HepG2 (cell line): ENCODE measurements around the gene SP140L. TPM values are rescaled to one million over a fixed set of nuclear protein-coding genes. Genes with fewer than 3 reads are reported as not detected.

ENCODE experiments used
- ATAC-seq: fragments of 200-7000 bp; cut with Tn5 transposase; 3 replicates; pipeline ENCODE4 v1.9.1; 2020; ENCODE audit warnings: mild to moderate bottlenecking, moderate library complexity
- BruUV-seq: library from RNA; stranded (reverse); fragments of 400-500 nt; replicated peaks from 2 replicates; lab custom pipeline; 2021; lab: Mats Ljungman, UMichigan
- CTCF ChIA-PET: fragments of 300-600 bp; formaldehyde crosslinking; extraction: SDS; loops from one replicate; lab custom pipeline; 2021; ENCODE audit warnings: low total read pairs, inconsistent platforms, low intra/inter-chr PET ratio; lab: Yijun Ruan, JAX
- POLR2A ChIA-PET: fragments of 350-600 bp; sonication (Branson Sonifier 250); formaldehyde crosslinking; loops from one replicate; lab custom pipeline; 2020; ENCODE audit warnings: antibody characterized with exemption, inconsistent platforms; lab: Yijun Ruan, JAX
- DNase-seq: peaks from one replicate; pipeline ENCODE4 v3.0.0-alpha.2; 2015; ENCODE audit warnings: low spot score
- FAIRE-seq: peaks from 3 replicates; lab custom pipeline; 2011; peaks lifted over from hg19 to GRCh38; lab: Jason Lieb, UNC
- H2AFZ ChIP-seq: one replicate; pipeline ENCODE4 v1.6.1; 2011; ENCODE audit warnings: low read length, inconsistent platforms
- H3K27ac ChIP-seq: fragments of 300-600 bp; 3 replicates; pipeline ENCODE4 v1.8.0; 2011; ENCODE audit warnings: mixed run types, mild to moderate bottlenecking, mixed read lengths, low read length, inconsistent platforms; ENCODE audit not compliant: insufficient read depth; ENCODE audit errors: extremely low read length
- H3K27me3 ChIP-seq, 2 experiments: fragments of 200-600 bp in 1 of 2; 2 replicates in 1 of 2; 3 replicates in 1 of 2; pipeline versions ENCODE4 v1.6.0 to v1.8.0; 2011; ENCODE audit warnings: low read length in 2 of 2, mild to moderate bottlenecking in 2 of 2, moderate library complexity in 2 of 2, inconsistent platforms in 1 of 2; ENCODE audit not compliant: insufficient read depth in 2 of 2, control insufficient read depth in 1 of 2
- H3K36me3 ChIP-seq, 2 experiments: fragments of 200-600 bp in 1 of 2; replicated peaks in 1 of 2; 2 replicates in 1 of 2; 3 replicates in 1 of 2; pipeline versions ENCODE4 v1.5.1 to v1.8.0; 2011; ENCODE audit warnings: low read length in 2 of 2, inconsistent platforms in 1 of 2; ENCODE audit not compliant: insufficient read depth in 2 of 2, control insufficient read depth in 1 of 2
- H3K4me1 ChIP-seq: 2 replicates; pipeline ENCODE4 v1.5.1; 2012; ENCODE audit warnings: low read length, inconsistent platforms; ENCODE audit not compliant: insufficient read depth
- H3K4me2 ChIP-seq: 2 replicates; pipeline ENCODE4 v1.6.0; 2011; ENCODE audit warnings: low read depth, low read length, inconsistent platforms
- H3K4me3 ChIP-seq, 3 experiments: fragments of 200-600 bp in 1 of 3; sonication (generic), shearing (Covaris generic) in 1 of 3; replicated peaks in 1 of 3; 2 replicates each; pipeline ENCODE4 v1.5.1; 2011 to 2016; ENCODE audit warnings: low read length in 3 of 3, inconsistent platforms in 2 of 3, low read depth in 2 of 3, mild to moderate bottlenecking in 2 of 3, control low read depth in 1 of 3, mixed read lengths in 1 of 3; ENCODE audit not compliant: insufficient read depth in 1 of 3
- H3K79me2 ChIP-seq: one replicate; pipeline ENCODE4 v1.6.1; 2011; ENCODE audit warnings: low read length, inconsistent platforms; ENCODE audit not compliant: insufficient read depth
- H3K9ac ChIP-seq: 2 replicates; pipeline ENCODE4 v1.6.0; 2011; ENCODE audit warnings: mild to moderate bottlenecking, low read depth, low read length, inconsistent platforms; ENCODE audit not compliant: insufficient read depth
- H3K9me3 ChIP-seq: 2 replicates; pipeline ENCODE4 v1.5.1; 2012; ENCODE audit warnings: mild to moderate bottlenecking, low read length
- H4K20me1 ChIP-seq: 2 replicates; pipeline ENCODE4 v1.6.0; 2011; ENCODE audit warnings: inconsistent platforms, mild to moderate bottlenecking, low read length, moderate library complexity; ENCODE audit not compliant: insufficient read depth
- ARID2 ChIP-seq: sonication (generic); formaldehyde crosslinking; IDR thresholded peaks from 2 replicates; pipeline ENCODE4 v1.8.1; 2022; ENCODE audit warnings: mild to moderate bottlenecking, missing genetic modification reagents, borderline replicate concordance
- CEBPB ChIP-seq: IDR thresholded peaks from 2 replicates; pipeline ENCODE4 v1.6.1; 2011; ENCODE audit warnings: low read depth, low read length, improper control_type of control experiment, borderline replicate concordance
- CEBPG ChIP-seq: IDR thresholded peaks from 2 replicates; pipeline ENCODE4 v1.6.1; 2016
- MEIS2 ChIP-seq: sonication (generic); formaldehyde crosslinking; IDR thresholded peaks from 2 replicates; pipeline ENCODE4 v1.9.0; 2021; ENCODE audit warnings: mild to moderate bottlenecking, missing genetic modification reagents
- MIER2 ChIP-seq: IDR thresholded peaks from 2 replicates; pipeline ENCODE4 v1.6.1; 2016; ENCODE audit warnings: missing biosample characterization, missing genetic modification reagents
- SP1 ChIP-seq, 2 experiments: fragments of 450-650 bp in 1 of 2; sonication (generic) in 1 of 2; formaldehyde crosslinking in 1 of 2; IDR thresholded peaks; 2 replicates each; pipeline versions ENCODE4 v1.4.0 to v1.6.1; 2016 to 2020; ENCODE audit warnings: missing genetic modification reagents in 1 of 2
- UBTF ChIP-seq: sonication (generic); formaldehyde crosslinking; IDR thresholded peaks from 2 replicates; pipeline ENCODE4 v1.4.0; 2020; ENCODE audit warnings: mild to moderate bottlenecking, missing genetic modification reagents
- ZNF10 ChIP-seq: sonication (generic); formaldehyde crosslinking; IDR thresholded peaks from 2 replicates; pipeline ENCODE4 v1.4.0; 2020; ENCODE audit warnings: mild to moderate bottlenecking, low read depth, missing genetic modification reagents, borderline replicate concordance
- ZNF24 ChIP-seq: fragments of 450-650 bp; IDR thresholded peaks from 2 replicates; pipeline ENCODE4 v1.6.1; 2017; ENCODE audit warnings: antibody characterized with exemption, mild to moderate bottlenecking
- ZNF263 ChIP-seq: sonication (generic); formaldehyde crosslinking; IDR thresholded peaks from 2 replicates; pipeline ENCODE4 v1.4.0; 2020; ENCODE audit warnings: missing genetic modification reagents
- ZNF644 ChIP-seq: IDR thresholded peaks from 2 replicates; pipeline ENCODE4 v1.6.1; 2016; ENCODE audit warnings: low read depth
- ZNF800 ChIP-seq: sonication (generic); formaldehyde crosslinking; IDR thresholded peaks from 2 replicates; pipeline ENCODE4 v1.4.0; 2020; ENCODE audit warnings: missing genetic modification reagents
- WGBS: methylation state at CpG from one replicate; pipeline ENCODE4 v1.1.6; 2017; ENCODE audit warnings: low lambda C conversion rate; 5-methylcytosine and 5-hydroxymethylcytosine counted together
- in situ Hi-C: cut with HindIII; loops from 2 replicates; pipeline ENCODE4 v1.10.0; 2017; ENCODE audit warnings: low pct_unique_long_range_greater_than_20kb; ENCODE audit not compliant: extremely low pct_ligation_motif_present
- intact Hi-C: fragments of 100-400 bp; cut with micrococcal nuclease; formaldehyde crosslinking; loops from one replicate; pipeline ENCODE4 v1.10.0; 2022; ENCODE audit not compliant: unreplicated experiment
- polyA plus RNA-seq, 8 experiments: library from polyadenylated mRNA; depleted of rRNA in 3 of 8; stranded (reverse) in 7 of 8; unstranded in 1 of 8; fragments of >200 nt; fragmentation: Illumina TruSeq in 4 of 8; extraction: Trizol in 4 of 8; gene quantifications; 2 replicates each; pipeline versions ENCODE4 v1.2.1 to v1.2.3, GENCODE V29; 2011 to 2016; ENCODE audit warnings: low read depth in 4 of 8, missing spikeins in 1 of 8, mixed read lengths in 1 of 8; ENCODE audit not compliant: insufficient read depth in 1 of 8
- total RNA-seq, 5 experiments: library from RNA; depleted of rRNA; stranded (reverse); fragments of >200 nt; fragmentation: Illumina TruSeq; extraction: Trizol; gene quantifications; 2 replicates each; pipeline ENCODE4 v1.2.3, GENCODE V29; 2016; ENCODE audit warnings: low read depth in 1 of 5
- TF ChIP-seq, protein P1 (sequence below): sonication (generic); formaldehyde crosslinking; IDR thresholded peaks from 2 replicates; pipeline ENCODE4 v1.4.0; 2020; ENCODE audit warnings: missing genetic modification reagents
- TF ChIP-seq, protein P2 (sequence below): sonication (generic); formaldehyde crosslinking; IDR thresholded peaks from 2 replicates; pipeline ENCODE4 v1.4.0; 2020; ENCODE audit warnings: missing genetic modification reagents, mild to moderate bottlenecking, borderline replicate concordance

The SP140L gene
- total and polyA plus RNA-seq, 2 of the 13 experiments (the other 11 are each of a cell fraction or from before 2014, with no cell fraction given) = 10.9 to 17.5 TPM

DNA sequence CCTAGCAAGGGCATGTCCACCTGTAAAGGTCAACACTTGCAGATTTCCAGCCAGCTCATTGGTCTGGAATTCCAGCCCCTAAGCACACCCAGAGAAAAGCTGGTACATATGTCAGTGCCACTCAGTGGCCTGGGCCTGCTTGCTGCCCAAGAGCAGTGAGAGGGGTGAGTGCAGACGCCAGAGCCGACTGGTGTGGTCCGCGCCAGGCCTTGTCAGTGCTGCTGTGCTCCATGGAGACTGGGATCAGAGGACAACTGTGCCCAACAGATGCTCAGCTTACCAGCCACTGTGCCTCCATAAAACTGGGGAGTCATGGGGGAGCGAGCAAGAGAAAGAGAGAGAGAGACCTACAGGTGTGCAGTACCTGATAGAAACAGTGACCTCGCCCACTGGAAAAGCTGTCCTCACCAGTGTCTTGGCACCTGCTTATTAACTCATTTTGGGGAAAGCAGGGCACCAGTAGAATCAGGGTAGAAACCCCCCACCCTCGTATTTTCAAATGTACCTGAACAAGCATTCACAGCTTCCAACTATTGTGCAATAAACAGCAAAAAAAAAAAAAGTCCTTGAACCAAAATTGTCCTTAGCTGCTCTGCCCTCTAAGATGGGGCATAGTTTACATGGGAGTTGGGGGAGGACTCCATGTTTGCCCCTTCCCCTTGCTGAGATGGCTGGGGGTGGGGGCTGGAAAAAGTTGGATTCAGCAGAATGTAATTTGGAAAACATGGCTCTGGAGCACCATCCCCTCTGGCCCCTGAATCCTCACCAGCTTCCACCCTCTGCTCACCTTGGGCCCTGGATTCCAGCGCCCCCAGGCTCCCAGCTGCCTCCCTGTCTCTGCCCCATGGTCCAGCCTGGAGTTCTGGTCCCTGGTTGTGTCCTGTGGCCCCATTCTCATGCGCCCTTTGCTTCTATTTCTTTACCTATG is 1.4 kb upstream of the SP140L start:
- no peak for ATAC-seq
- DNase-seq = no peak
- H3K9me3 ChIP-seq = no peaks in the 10 kb centered on the region
- H3K27me3 ChIP-seq = no peaks in the 10 kb centered on the region; a peak in 1 of 5 replicates
- no peak for FAIRE-seq
- peak overlapping the region; percentile 23 for H3K4me2 ChIP-seq
- H3K9ac ChIP-seq = no peak overlapping the region
- peaks cover 64% of the 10 kb centered on the region for H3K4me1 ChIP-seq
- H3K79me2 ChIP-seq = peaks cover 3% of the 10 kb centered on the region
- ChIA-PET POLR2A (no interaction called here), CTCF (no interaction called here)
- no peak overlapping the region for H3K27ac ChIP-seq
- WGBS = 88% methylated on average over 8 of the region's 9 CpGs
- no peak overlapping the region for H2AFZ ChIP-seq
- H3K36me3 ChIP-seq = no peaks in the 10 kb centered on the region
- H3K4me3 ChIP-seq = no peak overlapping the region
- no peaks in the 10 kb centered on the region for H4K20me1 ChIP-seq
- intact Hi-C loops (loop anchor here (2.0 kb wide), 1 partner anchor 85 kb away; no protein-coding TSS in a partner anchor), in situ Hi-C loops (no loop called here)
- BruUV-seq = no TSS peak
- TF ChIP-seq ZNF263 (CRISPR knock-in tag) (no peak), ZNF644 (no peak), MIER2 (CRISPR knock-in tag) (no peak), ZNF24 (no peak), CEBPG (peak; percentile 51; the same call in 1 of the 2 replicates), ZNF10 (CRISPR knock-in tag) (no peak), UBTF (CRISPR knock-in tag) (no peak), MEIS2 (CRISPR knock-in tag) (no peak), ZNF800 (CRISPR knock-in tag) (no peak), SP1 (IDR thresholded peaks at IDR 0.05) (no peak), SP1 (CRISPR knock-in tag; IDR thresholded peaks at IDR 0.05) (no peak), CEBPB (peak; percentile 84), ARID2 (0 out of 2 replicates have a peak, but pooled peaks have one; percentile 28)
- TF ChIP-seq, protein P1, sequence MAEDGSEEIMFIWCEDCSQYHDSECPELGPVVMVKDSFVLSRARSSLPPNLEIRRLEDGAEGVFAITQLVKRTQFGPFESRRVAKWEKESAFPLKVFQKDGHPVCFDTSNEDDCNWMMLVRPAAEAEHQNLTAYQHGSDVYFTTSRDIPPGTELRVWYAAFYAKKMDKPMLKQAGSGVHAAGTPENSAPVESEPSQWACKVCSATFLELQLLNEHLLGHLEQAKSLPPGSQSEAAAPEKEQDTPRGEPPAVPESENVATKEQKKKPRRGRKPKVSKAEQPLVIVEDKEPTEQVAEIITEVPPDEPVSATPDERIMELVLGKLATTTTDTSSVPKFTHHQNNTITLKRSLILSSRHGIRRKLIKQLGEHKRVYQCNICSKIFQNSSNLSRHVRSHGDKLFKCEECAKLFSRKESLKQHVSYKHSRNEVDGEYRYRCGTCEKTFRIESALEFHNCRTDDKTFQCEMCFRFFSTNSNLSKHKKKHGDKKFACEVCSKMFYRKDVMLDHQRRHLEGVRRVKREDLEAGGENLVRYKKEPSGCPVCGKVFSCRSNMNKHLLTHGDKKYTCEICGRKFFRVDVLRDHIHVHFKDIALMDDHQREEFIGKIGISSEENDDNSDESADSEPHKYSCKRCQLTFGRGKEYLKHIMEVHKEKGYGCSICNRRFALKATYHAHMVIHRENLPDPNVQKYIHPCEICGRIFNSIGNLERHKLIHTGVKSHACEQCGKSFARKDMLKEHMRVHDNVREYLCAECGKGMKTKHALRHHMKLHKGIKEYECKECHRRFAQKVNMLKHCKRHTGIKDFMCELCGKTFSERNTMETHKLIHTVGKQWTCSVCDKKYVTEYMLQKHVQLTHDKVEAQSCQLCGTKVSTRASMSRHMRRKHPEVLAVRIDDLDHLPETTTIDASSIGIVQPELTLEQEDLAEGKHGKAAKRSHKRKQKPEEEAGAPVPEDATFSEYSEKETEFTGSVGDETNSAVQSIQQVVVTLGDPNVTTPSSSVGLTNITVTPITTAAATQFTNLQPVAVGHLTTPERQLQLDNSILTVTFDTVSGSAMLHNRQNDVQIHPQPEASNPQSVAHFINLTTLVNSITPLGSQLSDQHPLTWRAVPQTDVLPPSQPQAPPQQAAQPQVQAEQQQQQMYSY (CRISPR knock-in tag) = peak; percentile 91
- TF ChIP-seq, protein P2, sequence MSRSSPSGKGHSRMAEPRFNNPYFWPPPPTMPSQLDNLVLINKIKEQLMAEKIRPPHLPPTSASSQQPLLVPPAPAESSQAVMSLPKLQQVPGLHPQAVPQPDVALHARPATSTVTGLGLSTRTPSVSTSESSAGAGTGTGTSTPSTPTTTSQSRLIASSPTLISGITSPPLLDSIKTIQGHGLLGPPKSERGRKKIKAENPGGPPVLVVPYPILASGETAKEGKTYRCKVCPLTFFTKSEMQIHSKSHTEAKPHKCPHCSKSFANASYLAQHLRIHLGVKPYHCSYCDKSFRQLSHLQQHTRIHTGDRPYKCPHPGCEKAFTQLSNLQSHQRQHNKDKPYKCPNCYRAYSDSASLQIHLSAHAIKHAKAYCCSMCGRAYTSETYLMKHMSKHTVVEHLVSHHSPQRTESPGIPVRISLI (CRISPR knock-in tag) = peak; percentile 47
